Fibroblast of lung (primary cell): ENCODE measurements around the gene KLHL17. TPM values are rescaled to one million over a fixed set of nuclear protein-coding genes. Genes with fewer than 3 reads are reported as not detected.

Source experiments
- DNase-seq, 2 donors: peaks; one replicate each; pipeline versions ENCODE4 v3.0.0 to v3.0.0-alpha.2; 2010; ENCODE audit warnings: low read depth in 2 of 2
- H2AFZ ChIP-seq: 2 replicates; pipeline ENCODE4 v1.5.1; 2012; ENCODE audit warnings: low read length, control low read depth, inconsistent platforms
- H3K27ac ChIP-seq: 2 replicates; pipeline ENCODE4 v1.5.1; 2011; ENCODE audit warnings: low read length, control low read depth; ENCODE audit not compliant: insufficient read depth
- H3K27me3 ChIP-seq: 2 replicates; pipeline ENCODE4 v1.5.1; 2011; ENCODE audit warnings: mild to moderate bottlenecking, low read length; ENCODE audit not compliant: control insufficient read depth, insufficient read depth
- H3K36me3 ChIP-seq: 2 replicates; pipeline ENCODE4 v1.5.1; 2011; ENCODE audit warnings: low read length; ENCODE audit not compliant: control insufficient read depth, insufficient read depth
- H3K4me1 ChIP-seq: 2 replicates; pipeline ENCODE4 v1.5.1; 2011; ENCODE audit warnings: low read length; ENCODE audit not compliant: control insufficient read depth, insufficient read depth; ENCODE audit errors: extremely low read depth
- H3K4me2 ChIP-seq: 2 replicates; pipeline ENCODE4 v1.5.1; 2011; ENCODE audit warnings: low read length, control low read depth; ENCODE audit not compliant: insufficient read depth; ENCODE audit errors: extremely low read depth
- H3K4me3 ChIP-seq, 4 experiments: fragments of 200-600 bp in 1 of 4; sonication (generic) in 1 of 4; replicated peaks in 1 of 4; 2 replicates each; pipeline ENCODE4 v1.5.1; 2011 to 2016; ENCODE audit warnings: low read length in 4 of 4, low read depth in 3 of 4, mild to moderate bottlenecking in 3 of 4, control low read depth in 2 of 4, inconsistent platforms in 1 of 4, mixed read lengths in 1 of 4; ENCODE audit not compliant: insufficient read depth in 1 of 4; ENCODE audit errors: control extremely low read depth in 1 of 4
- H3K79me2 ChIP-seq: 2 replicates; pipeline ENCODE4 v1.5.1; 2012; ENCODE audit warnings: mild to moderate bottlenecking, low read length, inconsistent platforms; ENCODE audit not compliant: control insufficient read depth, insufficient read depth
- H3K9ac ChIP-seq: 2 replicates; pipeline ENCODE4 v1.5.1; 2011; ENCODE audit warnings: mild to moderate bottlenecking, low read length, control low read depth; ENCODE audit not compliant: insufficient read depth
- H3K9me3 ChIP-seq: 2 replicates; pipeline ENCODE4 v1.5.1; 2012; ENCODE audit warnings: low read depth, low read length; ENCODE audit not compliant: control insufficient read depth, insufficient read depth
- H4K20me1 ChIP-seq: 2 replicates; pipeline ENCODE4 v1.5.1; 2011; ENCODE audit warnings: low read length; ENCODE audit not compliant: control insufficient read depth, insufficient read depth; ENCODE audit errors: extremely low read depth
- EZH2 ChIP-seq: IDR thresholded peaks from 2 replicates; pipeline ENCODE4 v1.5.1; 2012; ENCODE audit warnings: low read length, control low read depth, mild to moderate bottlenecking; ENCODE audit errors: missing control alignments
- polyA plus RNA-seq, 2 donors: library from polyadenylated mRNA; depleted of rRNA in 1 of 2; stranded (reverse) in 1 of 2; unstranded in 1 of 2; fragments of >200 nt; gene quantifications; 2 replicates each; pipeline ENCODE4 v1.2.1, GENCODE V29; 2011 to 2012; ENCODE audit warnings: missing spikeins in 1 of 2
- total RNA-seq: library from RNA; depleted of rRNA; stranded (reverse); fragments of >200 nt; gene quantifications from 2 replicates; pipeline ENCODE4 v1.2.1, GENCODE V29; 2014
- TF ChIP-seq, protein P1 (sequence below), 2 donors: IDR thresholded peaks in 1 of 2; conservative IDR thresholded peaks in 1 of 2; 1 replicate in 1 of 2; 2 replicates in 1 of 2; pipeline ENCODE4 v1.5.1; 2011 to 2012; ENCODE audit warnings: low read length in 2 of 2, control low read depth in 1 of 2, inconsistent platforms in 1 of 2, low read depth in 1 of 2, mild to moderate bottlenecking in 1 of 2

The KLHL17 gene
- total and polyA plus RNA-seq, 2 donors (not counting 1 experiment from before 2014, with no cell fraction given): 4.7 to 7.4 TPM

DNA sequence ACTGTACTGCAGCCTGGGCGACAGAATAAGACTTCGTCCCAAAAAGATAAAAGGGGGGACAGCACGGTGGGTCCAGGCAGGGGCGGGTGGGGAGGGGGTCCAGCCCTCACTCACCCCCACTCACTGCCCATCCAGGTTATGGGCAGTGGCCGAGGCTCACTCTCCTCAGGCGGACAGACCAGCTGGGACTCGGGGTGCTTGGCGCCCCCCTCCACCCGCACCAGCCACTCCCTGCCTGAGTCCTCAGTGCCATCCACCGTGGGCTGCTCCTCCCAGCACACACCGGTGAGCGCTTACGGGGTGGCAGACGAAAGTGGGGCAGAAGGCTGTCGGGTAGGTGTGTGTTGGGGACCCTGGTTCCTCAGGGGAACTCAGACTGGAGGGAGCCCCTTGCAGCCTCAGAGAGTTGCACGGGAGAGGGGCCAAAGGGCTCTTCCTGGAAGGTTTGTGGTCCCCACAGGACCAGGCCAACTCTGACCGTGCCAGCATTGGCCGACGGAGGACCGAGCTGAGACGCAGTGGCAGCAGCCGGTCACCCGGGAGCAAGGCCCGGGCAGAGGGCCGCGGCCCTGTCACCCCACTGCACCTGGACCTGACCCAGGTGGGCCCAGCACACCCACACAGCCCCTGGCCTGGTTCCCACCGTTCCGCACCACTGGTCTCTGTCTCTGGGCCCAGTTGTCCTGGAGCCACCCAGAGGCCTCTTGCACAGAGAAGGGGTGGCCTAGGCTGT is 12.5 kb downstream of the KLHL17 start:
- no peaks in the 10 kb centered on the region for H3K4me1 ChIP-seq
- TF ChIP-seq, protein P1, sequence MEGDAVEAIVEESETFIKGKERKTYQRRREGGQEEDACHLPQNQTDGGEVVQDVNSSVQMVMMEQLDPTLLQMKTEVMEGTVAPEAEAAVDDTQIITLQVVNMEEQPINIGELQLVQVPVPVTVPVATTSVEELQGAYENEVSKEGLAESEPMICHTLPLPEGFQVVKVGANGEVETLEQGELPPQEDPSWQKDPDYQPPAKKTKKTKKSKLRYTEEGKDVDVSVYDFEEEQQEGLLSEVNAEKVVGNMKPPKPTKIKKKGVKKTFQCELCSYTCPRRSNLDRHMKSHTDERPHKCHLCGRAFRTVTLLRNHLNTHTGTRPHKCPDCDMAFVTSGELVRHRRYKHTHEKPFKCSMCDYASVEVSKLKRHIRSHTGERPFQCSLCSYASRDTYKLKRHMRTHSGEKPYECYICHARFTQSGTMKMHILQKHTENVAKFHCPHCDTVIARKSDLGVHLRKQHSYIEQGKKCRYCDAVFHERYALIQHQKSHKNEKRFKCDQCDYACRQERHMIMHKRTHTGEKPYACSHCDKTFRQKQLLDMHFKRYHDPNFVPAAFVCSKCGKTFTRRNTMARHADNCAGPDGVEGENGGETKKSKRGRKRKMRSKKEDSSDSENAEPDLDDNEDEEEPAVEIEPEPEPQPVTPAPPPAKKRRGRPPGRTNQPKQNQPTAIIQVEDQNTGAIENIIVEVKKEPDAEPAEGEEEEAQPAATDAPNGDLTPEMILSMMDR (conservative IDR thresholded peaks at IDR 0.05 in 1 of 2, IDR thresholded peaks at IDR 0.05 in 1 of 2; ENCODE audit: low read depth in 1 of 2, low read length in 2 of 2): no peak
- no peak for TF ChIP-seq EZH2
- no peak overlapping the region for H2AFZ ChIP-seq
- H3K36me3 ChIP-seq: no peaks in the 10 kb centered on the region
- H3K4me2 ChIP-seq: no peak overlapping the region
- H3K27me3 ChIP-seq: no peaks in the 10 kb centered on the region
- no peak overlapping the region for H3K27ac ChIP-seq
- no peaks in the 10 kb centered on the region for H4K20me1 ChIP-seq
- DNase-seq: no peak
- H3K79me2 ChIP-seq: no peaks in the 10 kb centered on the region
- no peaks in the 10 kb centered on the region for H3K9me3 ChIP-seq
- no peak overlapping the region for H3K4me3 ChIP-seq
- H3K9ac ChIP-seq: no peak overlapping the region

DNA sequence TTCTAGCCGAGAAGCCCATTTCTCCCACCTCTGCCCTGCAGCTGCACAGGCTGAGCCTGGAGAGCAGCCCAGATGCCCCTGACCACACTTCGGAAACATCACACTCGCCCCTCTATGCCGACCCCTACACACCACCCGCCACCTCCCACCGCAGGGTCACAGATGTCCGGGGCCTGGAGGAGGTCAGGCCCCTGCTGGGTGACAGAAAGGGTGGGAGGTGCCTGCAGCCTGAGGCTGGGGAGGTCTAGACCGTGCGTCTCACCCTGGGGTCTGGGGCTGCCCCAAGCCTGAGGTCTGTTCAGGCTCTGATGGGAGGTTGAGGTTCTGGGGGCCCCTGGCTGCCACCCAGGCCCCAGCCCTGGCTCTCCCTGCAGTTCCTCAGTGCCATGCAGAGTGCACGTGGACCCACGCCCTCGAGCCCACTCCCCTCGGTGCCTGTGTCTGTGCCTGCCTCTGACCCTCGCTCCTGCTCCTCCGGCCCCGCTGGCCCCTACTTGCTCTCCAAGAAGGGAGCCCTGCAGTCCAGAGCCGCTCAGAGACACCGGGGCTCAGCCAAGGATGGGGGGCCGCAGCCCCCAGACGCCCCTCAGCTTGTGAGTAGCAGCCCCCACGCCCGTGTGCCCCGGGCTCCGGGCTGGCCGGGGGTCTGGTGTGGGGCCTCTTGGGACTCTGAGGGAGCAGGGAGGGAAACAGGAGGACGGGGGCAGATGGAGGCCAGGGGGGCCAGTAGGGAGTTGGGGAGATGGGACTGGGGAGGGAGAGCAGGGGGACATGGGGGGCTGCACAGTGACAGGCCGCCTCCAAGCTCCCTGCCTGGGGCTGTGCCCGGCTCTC is 13.3 kb downstream of the KLHL17 start:
- Histone ChIP-seq H4K20me1 (no peaks in the 10 kb centered on the region), H3K27me3 (no peaks in the 10 kb centered on the region), H3K36me3 (no peaks in the 10 kb centered on the region), H2AFZ (no peak overlapping the region), H3K79me2 (no peaks in the 10 kb centered on the region), H3K4me3 (no peak overlapping the region), H3K9me3 (no peaks in the 10 kb centered on the region), H3K27ac (no peak overlapping the region), H3K4me2 (no peak overlapping the region), H3K4me1 (no peaks in the 10 kb centered on the region), H3K9ac (no peak overlapping the region)
- DNase-seq: no peak
- TF ChIP-seq EZH2: no peak
- TF ChIP-seq, protein P1 (conservative IDR thresholded peaks at IDR 0.05 in 1 of 2, IDR thresholded peaks at IDR 0.05 in 1 of 2; ENCODE audit: low read depth in 1 of 2, low read length in 2 of 2): no peak

DNA sequence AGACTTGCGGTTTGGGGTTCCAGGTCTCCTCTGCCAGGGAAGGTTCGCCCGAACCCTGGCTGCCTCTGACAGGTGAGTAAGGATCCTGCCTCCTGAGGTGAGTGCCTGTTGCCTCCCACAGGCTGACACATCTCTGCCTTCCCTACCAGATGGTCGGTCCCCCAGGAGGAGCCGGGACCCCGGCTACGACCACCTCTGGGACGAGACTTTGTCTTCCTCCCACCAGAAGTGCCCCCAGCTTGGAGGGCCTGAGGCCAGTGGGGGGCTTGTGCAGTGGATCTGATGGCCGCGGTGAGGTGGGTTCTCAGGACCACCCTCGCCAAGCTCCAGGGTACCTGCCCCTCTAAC is 13.9 kb downstream of the KLHL17 start:
- Histone ChIP-seq H3K4me1 (no peaks in the 10 kb centered on the region), H3K9ac (no peak overlapping the region), H3K4me2 (no peak overlapping the region), H3K27me3 (no peaks in the 10 kb centered on the region), H3K36me3 (no peaks in the 10 kb centered on the region), H3K4me3 (no peak overlapping the region), H3K79me2 (no peaks in the 10 kb centered on the region), H4K20me1 (no peaks in the 10 kb centered on the region), H3K27ac (no peak overlapping the region), H3K9me3 (no peaks in the 10 kb centered on the region), H2AFZ (no peak overlapping the region)
- DNase-seq: no peak
- no peak for TF ChIP-seq EZH2
- TF ChIP-seq, protein P1 (conservative IDR thresholded peaks at IDR 0.05 in 1 of 2, IDR thresholded peaks at IDR 0.05 in 1 of 2; ENCODE audit: low read depth in 1 of 2, low read length in 2 of 2): no peak
